ENCODE measurements around the gene SMG5. TPM values are rescaled to one million over a fixed set of nuclear protein-coding genes. Genes with fewer than 3 reads are reported as not detected.

SMG5 gene
- polyA plus RNA-seq, 3 donors, result 70.9 to 75.4 (median 72.9) TPM

- no peak for DNase-seq
Measured at GRCh38 chr1:156285437-156285836, 2.8 kb upstream of the SMG5 start.

GRCh38 chr1:156284757-156285156, 2.1 kb upstream of the SMG5 start:
- no peak for DNase-seq

GRCh38 chr1:156284112-156284511, 1.5 kb upstream of the SMG5 start, which contains the start of gene TMEM79:
Gene TMEM79, plus strand, starts transcription at chr1:156284325. Its CDS starts 902 bp downstream, at chr1:156285227.
- no peak for DNase-seq

- no peak for DNase-seq
Measured at GRCh38 chr1:156283521-156283920, 896 bp upstream of the SMG5 start.

GRCh38 chr1:156281693-156282478, 739 bp downstream of the SMG5 start:
- no peak for DNase-seq

GRCh38 chr1:156281281-156281680, 1.3 kb downstream of the SMG5 start:
- no peak for DNase-seq

- no peak for DNase-seq
Measured at GRCh38 chr1:156279837-156280236, 2.8 kb downstream of the SMG5 start.

GRCh38 chr1:156276966-156277381, 5.7 kb downstream of the SMG5 start:
- DNase-seq, result no peak

- no peak for DNase-seq
Measured at GRCh38 chr1:156276532-156276931, 6.1 kb downstream of the SMG5 start.

- DNase-seq, result no peak
Measured at GRCh38 chr1:156270314-156270713, 12.3 kb downstream of the SMG5 start.

- no peak for DNase-seq
Measured at GRCh38 chr1:156268336-156268735, 14.3 kb downstream of the SMG5 start.

- no peak for DNase-seq
Measured at GRCh38 chr1:156266051-156266450, 16.6 kb downstream of the SMG5 start.

GRCh38 chr1:156263288-156263655, 19.4 kb downstream of the SMG5 start:
- DNase-seq, result no peak

GRCh38 chr1:156262461-156263287, 20.0 kb downstream of the SMG5 start:
- no peak for DNase-seq

GRCh38 chr1:156260896-156261295, 21.7 kb downstream of the SMG5 start:
- DNase-seq, result no peak

- DNase-seq, result no peak
Measured at GRCh38 chr1:156259805-156260204, 22.8 kb downstream of the SMG5 start.

- DNase-seq, result no peak
Measured at GRCh38 chr1:156258859-156259258, 23.8 kb downstream of the SMG5 start.

GRCh38 chr1:156257711-156258110, 24.9 kb downstream of the SMG5 start:
- DNase-seq, result no peak

GRCh38 chr1:156253634-156254033, 29.0 kb downstream of the SMG5 start:
- no peak for DNase-seq

- no peak for DNase-seq
Measured at GRCh38 chr1:156251527-156251926, 31.1 kb downstream of the SMG5 start.

- DNase-seq, result no peak
Measured at GRCh38 chr1:156249593-156249992, 33.0 kb downstream of the SMG5 start.

- DNase-seq, result no peak
Measured at GRCh38 chr1:156248323-156248683, 34.3 kb downstream of the SMG5 start.

Data from renal pelvis (tissue), 4 donors.